GM19463 (cell line): ENCODE measurements around the gene CDIPT.
"Not testable (repeated sequence)": the region's sequence is repeated elsewhere in the genome, so short reads cannot be mapped to it uniquely, and the experiment has no call there.

Experiments used
- ATAC-seq: cut with Tn5 transposase; IDR thresholded peaks from one replicate; pipeline ENCODE4 v1.9.1; 2021; ENCODE audit warnings: mild to moderate bottlenecking, moderate library complexity; ENCODE audit not compliant: unreplicated experiment

CDIPT gene

DNA sequence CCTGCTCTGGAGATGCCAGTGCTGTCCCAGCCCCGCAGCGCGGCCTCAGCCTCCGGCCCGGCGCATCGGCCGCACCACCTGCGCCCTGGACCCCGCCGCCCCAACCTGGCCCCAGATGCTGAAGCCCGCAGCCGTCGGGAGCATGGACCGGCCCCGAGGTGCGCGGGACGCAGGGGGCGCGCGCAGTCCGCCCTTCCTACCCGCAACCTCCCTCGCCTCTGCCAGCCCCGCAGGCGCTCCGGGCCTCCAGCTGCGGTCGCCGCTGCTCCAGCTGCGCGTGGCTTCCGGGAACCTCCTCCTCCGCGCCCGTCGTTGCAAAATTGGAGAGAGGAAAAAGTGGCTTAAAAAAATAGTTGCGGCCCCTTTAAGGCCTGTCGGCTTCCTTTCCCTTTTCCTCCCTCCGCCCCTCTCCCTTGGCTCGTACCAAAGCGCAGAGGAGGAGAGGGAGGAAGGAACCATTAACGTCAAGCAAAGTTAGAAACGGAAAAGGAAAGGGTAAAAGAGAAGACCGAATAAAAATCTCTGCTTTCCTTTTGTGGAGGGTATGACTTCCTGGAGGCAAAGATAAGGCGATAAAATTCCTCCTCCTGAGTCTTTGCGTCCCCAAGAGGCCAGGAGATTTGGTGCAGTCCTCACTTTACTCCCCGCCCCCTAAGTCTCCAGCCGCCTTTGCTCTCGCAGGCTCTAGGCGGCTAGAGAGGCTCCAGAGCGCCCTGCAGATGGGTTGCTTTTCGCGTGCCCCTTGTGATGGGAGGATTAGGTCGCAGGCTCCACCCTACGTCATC is at the start of gene CDIPT:
Gene CDIPT (minus strand): TSS at position 343 of the 785 bp plus-strand sequence. CDS start 369 bp downstream, outside the sequence.
- peak; percentile 98 for ATAC-seq

DNA sequence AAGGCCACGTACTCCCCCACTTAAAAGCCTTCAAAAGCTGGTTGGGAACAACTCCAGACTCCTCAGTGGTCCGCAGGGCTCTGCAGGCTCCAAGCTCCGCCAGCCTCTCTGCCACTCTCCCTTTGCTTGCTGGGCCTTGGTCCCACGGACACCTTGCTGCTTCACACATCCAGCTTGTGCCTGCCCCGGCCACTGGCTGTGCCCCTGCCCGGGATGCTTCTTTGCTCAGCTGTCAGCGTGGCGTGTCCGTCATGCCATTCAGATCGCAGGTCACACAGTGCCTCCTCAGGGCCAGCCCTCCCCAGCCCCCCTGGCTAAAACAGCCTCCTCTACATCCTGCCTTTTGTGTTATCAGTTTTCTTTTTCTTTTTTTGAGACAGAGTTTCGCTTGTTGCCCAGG is 49.1 kb upstream of the CDIPT start:
- no peak for ATAC-seq

DNA sequence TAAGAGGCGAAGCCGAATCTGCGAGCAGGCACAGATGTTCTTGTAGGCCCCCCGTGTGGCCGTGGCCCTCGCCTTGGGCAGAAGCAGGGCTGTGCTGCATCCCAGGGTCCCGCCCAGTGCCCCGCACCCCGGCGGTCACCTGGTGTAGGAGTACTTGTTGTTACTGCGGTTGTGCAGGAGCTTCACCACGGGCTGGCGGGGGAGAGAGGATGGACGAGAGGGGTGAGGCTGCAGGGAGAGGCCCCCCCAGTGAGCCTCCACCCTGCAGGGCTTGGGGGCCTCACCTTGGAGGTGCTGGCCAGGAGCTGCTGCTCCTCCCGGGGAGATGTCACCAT is 48.6 kb upstream of the CDIPT start:
- ATAC-seq = no peak

- no peak for ATAC-seq
Observed at GRCh38 chr16:29910819-29911675, 48.0 kb upstream of the CDIPT start.

GRCh38 chr16:29909851-29910250 is 46.8 kb upstream of the CDIPT start:
- ATAC-seq = not testable (repeated sequence)

GRCh38 chr16:29909391-29909790 is 46.4 kb upstream of the CDIPT start:
- no peak for ATAC-seq

DNA sequence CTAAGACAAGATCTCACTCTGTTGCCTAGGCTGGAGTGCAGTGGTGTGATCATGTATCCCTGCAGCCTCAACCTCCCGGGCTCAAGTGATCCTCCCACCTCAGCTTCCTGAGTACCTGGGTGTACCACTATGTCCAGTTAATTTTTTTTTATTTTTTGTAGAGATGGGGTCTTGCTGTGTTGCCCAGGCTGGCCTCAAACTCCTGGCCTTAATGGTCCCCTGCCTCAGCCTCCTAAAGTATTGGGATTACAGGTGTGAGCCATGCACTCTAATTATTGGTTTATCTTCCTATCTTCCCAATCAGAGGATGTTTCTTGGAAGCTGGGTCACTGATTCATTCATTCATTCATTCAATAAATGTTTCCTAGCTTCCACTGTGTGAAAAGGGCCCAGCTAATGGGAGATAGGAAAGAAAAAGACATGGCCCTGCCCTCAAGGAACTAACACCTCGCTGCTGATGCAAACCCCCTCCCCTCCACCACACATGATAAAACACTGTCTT is 45.7 kb upstream of the CDIPT start:
- ATAC-seq = no peak

GRCh38 chr16:29907973-29908372 is 44.9 kb upstream of the CDIPT start:
- ATAC-seq = no peak

GRCh38 chr16:29906520-29907244 is 43.7 kb upstream of the CDIPT start:
- ATAC-seq = no peak

DNA sequence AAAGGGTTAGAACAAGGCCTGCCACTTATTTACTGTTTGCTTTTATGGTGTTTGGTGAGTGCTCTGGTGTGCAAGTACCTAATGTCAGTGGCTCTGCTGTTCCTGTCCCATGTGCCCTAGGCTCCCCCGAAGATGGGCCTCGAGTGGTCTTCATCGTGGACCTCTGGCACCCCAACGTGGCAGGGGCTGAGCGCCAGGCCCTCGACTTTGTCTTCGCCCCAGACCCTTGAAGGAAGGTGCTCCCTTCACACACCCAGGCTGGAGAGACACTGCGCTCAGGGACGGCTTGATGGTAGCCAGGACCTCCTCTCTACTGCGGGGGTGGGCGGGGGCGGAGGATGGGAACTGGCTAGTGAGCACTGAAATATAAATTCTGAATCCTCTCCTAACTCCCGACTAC is 42.6 kb upstream of the CDIPT start:
- no peak for ATAC-seq

DNA sequence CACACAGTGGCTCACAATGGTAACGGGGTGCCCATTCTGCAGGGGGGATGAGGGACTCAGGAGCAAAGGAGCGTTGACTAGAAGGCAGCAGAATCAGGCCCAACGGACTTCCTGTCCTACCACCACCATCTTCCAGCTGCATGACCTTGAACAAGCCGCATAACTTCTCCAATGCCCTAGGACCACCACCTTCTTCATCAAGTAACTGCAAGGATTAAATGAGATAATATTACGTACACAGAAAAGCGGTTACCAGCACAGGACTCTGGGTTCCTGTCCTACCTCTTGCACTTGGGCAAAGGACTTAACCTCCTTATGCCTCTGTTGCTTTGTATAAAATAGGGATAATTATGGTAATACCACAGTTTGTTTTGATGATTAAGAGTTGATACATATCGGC is 41.9 kb upstream of the CDIPT start:
- ATAC-seq = no peak

DNA sequence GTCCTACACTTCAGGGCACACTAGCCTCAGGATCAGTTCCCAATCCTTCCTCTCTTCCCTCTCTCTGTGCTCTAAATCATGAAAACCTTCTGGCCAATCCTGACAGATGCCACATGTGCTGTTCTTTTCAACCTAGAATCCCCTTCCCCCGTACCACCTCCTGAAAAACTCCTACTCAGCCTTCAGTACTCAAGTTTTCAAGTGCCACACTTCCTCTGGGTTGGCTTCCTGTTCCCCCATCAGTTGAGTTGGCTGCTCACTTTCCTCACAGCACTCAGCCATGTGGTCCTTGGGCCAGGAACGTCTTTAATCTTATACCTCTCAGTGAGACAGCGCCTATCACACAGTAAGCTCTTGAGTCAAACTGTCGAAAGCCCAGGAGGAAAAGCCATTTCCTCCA is 40.6 kb upstream of the CDIPT start:
- ATAC-seq = no peak

- no peak for ATAC-seq
Observed at GRCh38 chr16:29901607-29901945, 38.5 kb upstream of the CDIPT start.

DNA sequence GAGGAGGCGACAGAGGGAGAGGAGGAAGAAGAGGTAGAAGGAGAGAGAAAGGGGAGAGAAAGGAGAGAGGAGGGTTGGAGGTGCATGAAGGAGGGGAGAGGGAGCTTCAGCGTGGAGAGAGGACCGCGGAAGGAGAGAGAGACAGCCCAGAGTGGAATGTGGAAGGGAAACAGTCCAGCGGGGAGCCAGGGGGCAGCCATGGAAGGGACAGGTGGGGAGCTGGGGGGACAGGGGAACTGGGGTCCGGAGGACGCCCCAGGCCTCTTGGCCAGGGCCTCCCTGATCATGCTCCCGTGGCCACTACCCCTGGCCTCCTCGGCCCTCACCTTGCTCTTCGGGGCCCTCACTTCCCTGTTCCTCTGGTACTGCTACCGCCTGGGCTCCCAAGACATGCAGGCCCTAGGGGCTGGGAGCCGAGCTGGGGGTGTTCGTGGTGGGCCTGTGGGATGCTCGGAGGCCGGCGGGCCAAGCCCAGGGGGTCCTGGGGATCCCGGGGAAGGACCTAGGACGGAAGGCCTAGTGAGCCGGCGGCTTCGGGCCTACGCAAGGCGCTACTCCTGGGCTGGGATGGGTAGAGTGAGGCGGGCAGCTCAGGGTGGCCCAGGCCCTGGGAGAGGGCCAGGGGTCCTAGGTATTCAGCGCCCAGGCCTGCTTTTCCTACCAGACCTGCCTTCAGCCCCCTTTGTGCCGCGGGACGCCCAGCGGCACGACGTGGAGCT is 38.0 kb upstream of the CDIPT start:
- ATAC-seq = no peak

DNA sequence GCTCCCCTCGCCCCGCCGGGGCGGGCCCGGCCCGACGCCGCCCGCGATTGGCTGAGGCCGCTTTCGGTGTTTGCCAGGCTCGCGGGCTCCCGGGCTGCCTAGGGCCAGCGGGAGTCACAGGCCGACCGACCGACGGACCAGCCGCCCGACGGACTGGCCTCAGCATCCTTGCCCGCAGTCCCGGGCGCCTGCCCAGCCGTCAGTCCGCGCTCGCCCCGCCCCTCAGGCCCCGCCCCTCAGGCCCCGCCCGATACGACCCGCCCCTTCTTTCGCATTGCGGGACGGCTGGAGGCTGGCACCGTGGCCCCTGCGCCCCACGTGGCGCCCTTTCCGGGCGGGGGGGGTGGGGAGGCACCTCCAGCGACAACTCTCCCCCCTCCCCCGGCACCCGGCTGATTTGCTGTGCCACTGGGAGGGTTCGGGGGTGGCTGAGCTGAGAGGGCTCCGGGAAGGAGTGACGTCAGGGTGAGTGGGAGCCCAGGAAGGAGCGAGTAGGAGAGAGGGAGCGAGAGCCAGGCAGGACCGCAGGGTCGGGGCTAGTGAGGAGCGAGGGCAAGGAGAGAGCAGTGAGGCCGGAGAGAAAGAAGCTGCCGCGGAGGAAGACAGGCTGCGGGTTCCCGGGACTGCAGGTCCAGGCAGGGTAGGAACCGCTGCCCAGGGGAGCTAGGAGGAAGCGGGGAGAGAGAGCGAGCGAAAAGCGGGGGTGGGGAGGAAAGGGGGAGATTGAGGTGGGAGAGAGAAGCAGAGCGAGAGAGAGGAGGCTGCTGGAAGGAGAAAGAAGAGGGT is 37.3 kb upstream of the CDIPT start, which contains the start of gene ASPHD1:
Gene ASPHD1 (plus strand): TSS at position 387 of the 786 bp plus-strand sequence. CDS start 484 bp downstream, outside the sequence.
- ATAC-seq = peak; percentile 53

DNA sequence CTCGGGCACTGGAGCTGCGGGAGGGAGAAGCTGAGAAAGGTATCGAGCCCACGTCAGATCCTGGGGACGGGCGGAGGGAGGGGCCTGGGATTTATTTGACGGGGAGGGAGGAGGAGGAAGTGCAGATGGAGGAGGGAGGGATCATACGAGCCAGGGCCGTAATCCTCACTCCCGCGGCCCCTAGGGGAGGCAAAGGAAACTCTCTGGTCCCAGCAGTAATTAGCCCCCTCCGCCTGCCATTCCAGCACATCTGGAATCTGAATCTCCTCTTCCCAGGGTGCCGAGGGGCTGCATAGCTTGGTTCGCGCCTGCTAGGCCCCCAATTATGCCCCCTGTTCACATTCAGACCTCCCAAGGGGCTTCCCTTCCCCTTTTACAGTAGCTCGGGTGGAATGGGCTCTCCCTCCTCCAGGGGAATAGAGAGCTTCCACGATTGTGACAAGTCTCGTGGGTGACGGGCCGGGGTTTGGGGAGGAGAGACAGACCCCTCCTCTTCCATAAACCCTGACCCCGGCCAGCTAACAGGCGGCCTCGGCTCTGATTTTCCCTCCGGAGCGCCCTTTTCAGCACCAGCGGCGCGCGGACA is 36.6 kb upstream of the CDIPT start, which contains the start of gene SEZ6L2:
Gene SEZ6L2 (minus strand): TSS at position 35 of the 586 bp plus-strand sequence. CDS start 531 bp downstream, outside the sequence.
- ATAC-seq = no peak

DNA sequence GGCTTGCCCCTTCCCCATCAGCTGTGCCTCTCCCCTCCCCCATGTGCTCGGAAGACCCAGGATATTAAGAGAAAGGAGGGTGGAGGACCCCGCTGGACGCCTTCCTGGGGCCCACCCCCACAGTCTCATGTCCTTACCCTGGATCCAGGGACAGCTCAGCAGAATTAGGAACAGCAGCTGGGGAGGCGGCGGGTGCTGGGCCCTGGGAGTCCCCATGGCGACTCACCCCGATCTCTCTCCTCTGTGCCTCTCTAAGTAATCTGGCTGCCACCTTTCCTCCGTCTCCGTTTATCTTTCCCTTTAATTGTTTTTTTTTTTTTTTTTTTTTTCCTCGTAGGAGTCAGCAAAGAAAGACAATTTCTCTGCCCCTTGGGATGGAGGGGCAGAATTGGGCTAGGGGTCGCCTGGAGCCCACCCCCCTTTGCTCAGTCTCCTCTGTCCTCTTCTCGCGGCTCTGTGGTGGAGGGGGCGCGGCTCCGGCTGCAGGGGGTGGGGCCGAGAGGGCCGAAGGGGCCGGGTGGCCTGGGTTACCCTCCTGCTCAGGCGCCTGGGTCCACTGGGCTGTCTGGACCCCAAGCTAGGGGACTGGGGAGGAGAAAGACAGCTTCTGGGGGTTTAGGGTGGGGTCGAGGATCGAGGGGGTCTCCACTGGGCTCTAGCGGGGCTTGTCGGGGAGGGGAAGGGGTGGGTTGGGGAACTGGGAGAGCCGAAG is 35.9 kb upstream of the CDIPT start:
- ATAC-seq = no peak

- ATAC-seq = no peak
Observed at GRCh38 chr16:29898135-29898803, 35.2 kb upstream of the CDIPT start.
